ENCODE results near the gene DNAAF3.

The DNAAF3 gene

GRCh38 chr19:55112246-55112776 lies 54.1 kb downstream of the DNAAF3 start:
- H3K36me3 ChIP-seq (ENCODE audit: insufficient read depth, low read length): no peaks in the 10 kb centered on the region; the same call in 1 of the 2 replicates

GRCh38 chr19:55111238-55111831 lies 55.1 kb downstream of the DNAAF3 start:
- H3K36me3 ChIP-seq (ENCODE audit: insufficient read depth, low read length): no peaks in the 10 kb centered on the region; the same call in 1 of the 2 replicates
- H3K4me3 ChIP-seq: no peak overlapping the region
- no peak for DNase-seq (ENCODE audit: low read depth, low spot score)
- peak overlapping the region; percentile 25; the same call in 1 of the 2 replicates for H3K27ac ChIP-seq
- no peak overlapping the region for H3K9ac ChIP-seq (ENCODE audit: insufficient read length)
- no peaks in the 10 kb centered on the region for H3K9me3 ChIP-seq (ENCODE audit: low read depth, low read length)
- no peak for TF ChIP-seq EZH2 (IDR thresholded peaks at IDR 0.05)
- TF ChIP-seq FOXP2 (optimal IDR thresholded peaks at IDR 0.05; ENCODE audit: control extremely low read depth, extremely low read length, insufficient read depth): no peak
- no peak for TF ChIP-seq POLR2AphosphoS5 (IDR thresholded peaks at IDR 0.05; ENCODE audit: borderline replicate concordance, low read depth, low read length)

More at GRCh38 chr19:55112246-55112776, 54.1 kb downstream of the DNAAF3 start:
- Histone ChIP-seq H3K27ac (no peak overlapping the region), H3K9me3 (ENCODE audit: low read depth, low read length) (no peaks in the 10 kb centered on the region), H3K4me3 (no peak overlapping the region), H3K9ac (ENCODE audit: insufficient read length) (no peak overlapping the region)
- DNase-seq (ENCODE audit: low read depth, low spot score): no peak
- TF ChIP-seq POLR2AphosphoS5 (IDR thresholded peaks at IDR 0.05; ENCODE audit: borderline replicate concordance, low read depth, low read length): no peak
- TF ChIP-seq EZH2 (IDR thresholded peaks at IDR 0.05): no peak
- no peak for TF ChIP-seq FOXP2 (optimal IDR thresholded peaks at IDR 0.05; ENCODE audit: control extremely low read depth, extremely low read length, insufficient read depth)

- peak overlapping the region; percentile 20 for H3K9ac ChIP-seq (ENCODE audit: insufficient read length)
- H3K9me3 ChIP-seq (ENCODE audit: low read depth, low read length): no peaks in the 10 kb centered on the region
- peak overlapping the region; percentile 25; the same call in 1 of the 2 replicates for H3K27ac ChIP-seq
- TF ChIP-seq POLR2AphosphoS5 (IDR thresholded peaks at IDR 0.05; ENCODE audit: borderline replicate concordance, low read depth, low read length): no peak
- no peak for TF ChIP-seq EZH2 (IDR thresholded peaks at IDR 0.05)
- no peak for TF ChIP-seq FOXP2 (optimal IDR thresholded peaks at IDR 0.05; ENCODE audit: control extremely low read depth, extremely low read length, insufficient read depth)
- DNase-seq (ENCODE audit: low read depth, low spot score): no peak
- H3K4me3 ChIP-seq: no peak overlapping the region
- H3K36me3 ChIP-seq (ENCODE audit: insufficient read depth, low read length): no peaks in the 10 kb centered on the region; the same call in 1 of the 2 replicates
Observed at GRCh38 chr19:55109527-55110291, 56.7 kb downstream of the DNAAF3 start.

Data from SK-N-MC (cell line).